GM23338 (cell line): Measurements from ENCODE around the gene MRPL32. TPM values are rescaled to one million over a fixed set of nuclear protein-coding genes. Genes with fewer than 3 reads are reported as not detected.

Experiments used
- ATAC-seq: fragments of 200-7000 bp; cut with Tn5 transposase; 3 replicates; pipeline ENCODE4 v1.9.1; 2020
- DNase-seq: peaks from one replicate; pipeline ENCODE4 v3.0.0-alpha.2; 2015; ENCODE audit warnings: low spot score
- H2AFZ ChIP-seq: fragments of 200-600 bp; sonication (generic); 2 replicates; pipeline ENCODE4 v1.8.0; 2016; ENCODE audit warnings: antibody characterized with exemption, mild to moderate bottlenecking, moderate library complexity
- H3F3A ChIP-seq: fragments of 200-600 bp; sonication (generic); replicated peaks from 2 replicates; pipeline ENCODE4 v1.8.0; 2017; ENCODE audit warnings: antibody characterized with exemption, mixed run types, low read depth
- H3K27ac ChIP-seq: fragments of 200-600 bp; sonication (generic); 2 replicates; pipeline ENCODE4 v1.6.1; 2016; ENCODE audit warnings: low read depth
- H3K27me3 ChIP-seq: fragments of 200-600 bp; sonication (generic); 2 replicates; pipeline ENCODE4 v1.8.0; 2016; ENCODE audit warnings: mild to moderate bottlenecking, mixed run types, moderate library complexity; ENCODE audit not compliant: insufficient read depth
- H3K36me3 ChIP-seq: fragments of 200-600 bp; sonication (generic); 2 replicates; pipeline ENCODE4 v1.8.0; 2016; ENCODE audit warnings: mild to moderate bottlenecking; ENCODE audit not compliant: insufficient read depth
- H3K4me1 ChIP-seq: fragments of 200-600 bp; sonication (generic); 2 replicates; pipeline ENCODE4 v1.8.0; 2016; ENCODE audit warnings: mild to moderate bottlenecking, moderate library complexity; ENCODE audit not compliant: insufficient read depth
- H3K4me2 ChIP-seq: fragments of 200-600 bp; sonication (generic); 2 replicates; pipeline ENCODE4 v1.7.1; 2017; ENCODE audit warnings: mixed run types
- H3K4me3 ChIP-seq: fragments of 200-600 bp; sonication (generic); 2 replicates; pipeline ENCODE4 v1.6.1; 2016; ENCODE audit warnings: mixed run types
- H3K79me2 ChIP-seq: fragments of 200-600 bp; sonication (generic); replicated peaks from 2 replicates; pipeline ENCODE4 v1.8.0; 2017; ENCODE audit warnings: mild to moderate bottlenecking; ENCODE audit not compliant: insufficient read depth
- H3K9me2 ChIP-seq: fragments of 200-600 bp; sonication (generic); 2 replicates; pipeline ENCODE4 v1.8.0; 2017; ENCODE audit not compliant: insufficient read depth
- H4K20me1 ChIP-seq: fragments of 200-600 bp; sonication (generic); replicated peaks from 2 replicates; pipeline ENCODE4 v1.8.0; 2017; ENCODE audit warnings: mild to moderate bottlenecking; ENCODE audit not compliant: insufficient read depth
- H3K27ac Mint-ChIP-seq: 2 replicates; pipeline ENCODE4 v1.8.0; 2020; ENCODE audit warnings: inconsistent platforms, mild to moderate bottlenecking, moderate library complexity, mixed read lengths
- H3K27me3 Mint-ChIP-seq: 3 replicates; pipeline ENCODE4 v1.8.0; 2022; ENCODE audit warnings: low read depth, mild to moderate bottlenecking, moderate library complexity, mixed read lengths, inconsistent platforms; ENCODE audit not compliant: insufficient read depth, poor library complexity
- H3K36me3 Mint-ChIP-seq: 3 replicates; pipeline ENCODE4 v1.8.0; 2021; ENCODE audit warnings: low read depth, mild to moderate bottlenecking, inconsistent platforms, moderate library complexity, mixed read lengths
- H3K4me1 Mint-ChIP-seq: 3 replicates; pipeline ENCODE4 v1.8.0; 2020; ENCODE audit warnings: mild to moderate bottlenecking, inconsistent platforms, mixed read lengths
- H3K4me3 Mint-ChIP-seq: 3 replicates; pipeline ENCODE4 v1.8.0; 2021; ENCODE audit warnings: moderate library complexity, mild to moderate bottlenecking, inconsistent platforms, mixed read lengths
- H3K9me3 Mint-ChIP-seq: 3 replicates; pipeline ENCODE4 v1.8.0; 2020; ENCODE audit warnings: moderate library complexity, mild to moderate bottlenecking, inconsistent platforms, mixed read lengths
- CREB1 ChIP-seq: fragments of 250-450 bp; sonication (Bioruptor Pico); IDR thresholded peaks from 2 replicates; pipeline ENCODE4 v1.5.0; 2020; ENCODE audit warnings: low read depth, mild to moderate bottlenecking, moderate library complexity
- CTCF ChIP-seq, 2 experiments: fragments of 200-600 bp in 1 of 2; sonication (generic) in 1 of 2; conservative IDR thresholded peaks; 2 replicates each; pipeline versions ENCODE4 v1.5.1 to v1.6.1; 2016 to 2017; ENCODE audit warnings: antibody characterized with exemption in 2 of 2, low read depth in 2 of 2, mild to moderate bottlenecking in 2 of 2, moderate library complexity in 1 of 2
- ETS1 ChIP-seq: IDR thresholded peaks from 2 replicates; pipeline ENCODE4 v1.6.1; 2016; ENCODE audit warnings: antibody characterized with exemption
- EZH2 ChIP-seq: fragments of 200-600 bp; sonication (generic); IDR thresholded peaks from one replicate; pipeline ENCODE4 v1.8.0; 2017; ENCODE audit warnings: antibody characterized with exemption, mild to moderate bottlenecking, low read depth; ENCODE audit not compliant: unreplicated experiment
- EZH2phosphoT487 ChIP-seq: fragments of 200-600 bp; sonication (generic); IDR thresholded peaks from one replicate; pipeline ENCODE4 v1.8.1; 2018; ENCODE audit warnings: antibody characterized with exemption; ENCODE audit not compliant: unreplicated experiment
- JUNB ChIP-seq: IDR thresholded peaks from one replicate; pipeline ENCODE4 v1.6.1; 2016; ENCODE audit warnings: antibody characterized with exemption; ENCODE audit not compliant: unreplicated experiment
- NANOG ChIP-seq: IDR thresholded peaks from 2 replicates; pipeline ENCODE4 v1.6.1; 2016; ENCODE audit warnings: antibody characterized with exemption, borderline replicate concordance
- POLR2AphosphoS5 ChIP-seq: IDR thresholded peaks from 2 replicates; pipeline ENCODE4 v1.6.1; 2016; ENCODE audit warnings: antibody characterized with exemption, low read depth
- REST ChIP-seq: IDR thresholded peaks from one replicate; pipeline ENCODE4 v1.6.1; 2018; ENCODE audit warnings: antibody characterized with exemption; ENCODE audit not compliant: unreplicated experiment
- STAT1 ChIP-seq: IDR thresholded peaks from one replicate; pipeline ENCODE4 v1.6.1; 2016; ENCODE audit warnings: antibody characterized with exemption; ENCODE audit not compliant: unreplicated experiment
- ZNF114 ChIP-seq: fragments of 250-450 bp; sonication (Bioruptor Pico); IDR thresholded peaks from 2 replicates; pipeline ENCODE4 v1.5.0; 2020; ENCODE audit warnings: mild to moderate bottlenecking, moderate library complexity
- ZNF331 ChIP-seq: fragments of 250-450 bp; sonication (Bioruptor Pico); IDR thresholded peaks from 2 replicates; pipeline ENCODE4 v1.5.0; 2020; ENCODE audit warnings: low read depth, mild to moderate bottlenecking, moderate library complexity
- ZNF462 ChIP-seq: fragments of 250-450 bp; sonication (Bioruptor Pico); IDR thresholded peaks from 2 replicates; pipeline ENCODE4 v1.5.0; 2020; ENCODE audit warnings: mild to moderate bottlenecking, moderate library complexity
- polyA plus RNA-seq: library from polyadenylated mRNA; unstranded; fragments of >200 nt; fragmentation: Nextera tagmentation; extraction: Ambion mirVana; gene quantifications from 2 replicates; pipeline ENCODE4 v1.2.1, GENCODE V29; 2016
- total RNA-seq: library from RNA; depleted of rRNA; stranded (reverse); fragments of >200 nt; shearing (Covaris generic); gene quantifications from 2 replicates; pipeline ENCODE4 v1.2.3, GENCODE V29; 2014

The MRPL32 gene
- total and polyA plus RNA-seq, 2 experiments from 2014 or later: 93.4 to 303 TPM

- no peaks in the 10 kb centered on the region for H3K9me2 ChIP-seq
- TF ChIP-seq ZNF331 (CRISPR knock-in tag): no peak
- TF ChIP-seq ZNF462: no peak
- TF ChIP-seq NANOG: no peak
- no peak for TF ChIP-seq REST
- TF ChIP-seq CTCF (conservative IDR thresholded peaks at IDR 0.05; ENCODE audit: low read depth in 2 of 2): no peak
- TF ChIP-seq EZH2: no peak
- TF ChIP-seq POLR2AphosphoS5: no peak
- no peak for TF ChIP-seq CREB1 (CRISPR knock-in tag)
- no peak for TF ChIP-seq ZNF114 (CRISPR knock-in tag)
- no peak for TF ChIP-seq STAT1
- TF ChIP-seq JUNB: no peak
- no peak for TF ChIP-seq EZH2phosphoT487
- TF ChIP-seq ETS1: no peak
- Mint-ChIP-seq H3K4me3 (no peak overlapping the region), H3K36me3 (peaks cover 20% of the 10 kb centered on the region; the same call in 2 of the 3 replicates), H3K27ac (no peak overlapping the region), H3K9me3 (peaks cover 40% of the 10 kb centered on the region), H3K27me3 (no peaks in the 10 kb centered on the region), H3K4me1 (peaks cover 8% of the 10 kb centered on the region)
- no peaks in the 10 kb centered on the region for H3F3A ChIP-seq
- ATAC-seq (no peak), DNase-seq (no peak)
- no peak overlapping the region for H3K4me3 ChIP-seq
- H3K4me1 ChIP-seq: peaks cover 11% of the 10 kb centered on the region; the same call in 1 of the 2 replicates
- H3K27me3 ChIP-seq: no peaks in the 10 kb centered on the region
- no peak overlapping the region for H3K4me2 ChIP-seq
- H2AFZ ChIP-seq: no peak overlapping the region
- no peaks in the 10 kb centered on the region for H4K20me1 ChIP-seq
- H3K79me2 ChIP-seq: no peaks in the 10 kb centered on the region
- no peak overlapping the region for H3K27ac ChIP-seq
- peaks cover 4% of the 10 kb centered on the region; the same call in 1 of the 2 replicates for H3K36me3 ChIP-seq
Observed at GRCh38 chr7:42959549-42959948, 27.4 kb downstream of the MRPL32 start.
